NCI-H1694 (cell line): ENCODE data around the gene MDN1.
A peak's percentile ranks its signal among the peaks of the same experiment; 100 is the strongest.
"Not testable (repeated sequence)": the region's sequence is repeated elsewhere in the genome, so short reads cannot be mapped to it uniquely, and the experiment has no call there.

Experiments
- DNase-seq: peaks from one replicate; lab custom pipeline; 2025; lab: John Stamatoyannopoulos, UW

MDN1 gene, protein sequence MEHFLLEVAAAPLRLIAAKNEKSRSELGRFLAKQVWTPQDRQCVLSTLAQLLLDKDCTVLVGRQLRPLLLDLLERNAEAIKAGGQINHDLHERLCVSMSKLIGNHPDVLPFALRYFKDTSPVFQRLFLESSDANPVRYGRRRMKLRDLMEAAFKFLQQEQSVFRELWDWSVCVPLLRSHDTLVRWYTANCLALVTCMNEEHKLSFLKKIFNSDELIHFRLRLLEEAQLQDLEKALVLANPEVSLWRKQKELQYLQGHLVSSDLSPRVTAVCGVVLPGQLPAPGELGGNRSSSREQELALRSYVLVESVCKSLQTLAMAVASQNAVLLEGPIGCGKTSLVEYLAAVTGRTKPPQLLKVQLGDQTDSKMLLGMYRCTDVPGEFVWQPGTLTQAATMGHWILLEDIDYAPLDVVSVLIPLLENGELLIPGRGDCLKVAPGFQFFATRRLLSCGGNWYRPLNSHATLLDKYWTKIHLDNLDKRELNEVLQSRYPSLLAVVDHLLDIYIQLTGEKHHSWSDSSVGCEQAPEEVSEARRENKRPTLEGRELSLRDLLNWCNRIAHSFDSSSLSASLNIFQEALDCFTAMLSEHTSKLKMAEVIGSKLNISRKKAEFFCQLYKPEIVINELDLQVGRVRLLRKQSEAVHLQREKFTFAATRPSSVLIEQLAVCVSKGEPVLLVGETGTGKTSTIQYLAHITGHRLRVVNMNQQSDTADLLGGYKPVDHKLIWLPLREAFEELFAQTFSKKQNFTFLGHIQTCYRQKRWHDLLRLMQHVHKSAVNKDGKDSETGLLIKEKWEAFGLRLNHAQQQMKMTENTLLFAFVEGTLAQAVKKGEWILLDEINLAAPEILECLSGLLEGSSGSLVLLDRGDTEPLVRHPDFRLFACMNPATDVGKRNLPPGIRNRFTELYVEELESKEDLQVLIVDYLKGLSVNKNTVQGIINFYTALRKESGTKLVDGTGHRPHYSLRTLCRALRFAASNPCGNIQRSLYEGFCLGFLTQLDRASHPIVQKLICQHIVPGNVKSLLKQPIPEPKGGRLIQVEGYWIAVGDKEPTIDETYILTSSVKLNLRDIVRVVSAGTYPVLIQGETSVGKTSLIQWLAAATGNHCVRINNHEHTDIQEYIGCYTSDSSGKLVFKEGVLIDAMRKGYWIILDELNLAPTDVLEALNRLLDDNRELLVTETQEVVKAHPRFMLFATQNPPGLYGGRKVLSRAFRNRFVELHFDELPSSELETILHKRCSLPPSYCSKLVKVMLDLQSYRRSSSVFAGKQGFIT (N-terminal part only)

DNA sequence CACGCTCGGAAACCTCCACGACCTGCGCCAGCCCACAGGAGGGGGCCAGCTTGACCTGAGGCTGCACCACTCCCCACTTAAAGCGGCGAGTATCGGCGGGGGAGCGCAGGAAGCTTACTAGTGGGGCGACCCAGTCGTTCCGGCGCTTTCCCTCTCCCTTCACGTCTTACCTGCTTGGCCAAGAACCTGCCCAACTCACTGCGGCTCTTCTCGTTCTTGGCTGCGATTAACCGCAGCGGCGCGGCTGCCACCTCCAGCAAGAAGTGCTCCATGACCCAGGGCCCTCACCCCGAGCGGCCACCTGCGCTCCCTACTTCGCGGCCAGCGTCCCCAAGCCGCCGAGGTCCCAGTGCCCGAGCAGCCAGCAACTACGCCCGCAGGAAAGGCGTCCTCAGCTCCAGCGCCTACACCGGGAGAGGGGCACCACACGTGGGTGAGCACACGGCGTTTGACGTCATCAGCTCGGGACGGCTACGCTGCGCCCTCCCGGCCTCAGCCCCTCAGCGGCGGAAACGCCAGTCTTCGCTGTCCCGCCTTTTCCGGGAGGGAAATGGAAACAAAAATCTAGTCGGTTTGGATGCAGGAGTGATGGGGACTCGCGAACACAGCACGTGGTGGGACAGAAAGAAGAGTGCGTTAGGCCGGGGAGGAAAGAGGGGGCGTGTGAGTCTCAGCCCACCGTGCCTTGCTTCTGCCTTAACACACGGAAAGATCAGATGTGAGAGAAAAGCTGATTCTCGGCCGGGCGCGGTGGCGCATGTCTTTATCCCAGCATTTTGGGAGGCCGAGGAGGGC, at the start of gene MDN1:
Gene MDN1 (minus strand): TSS at position 459 of the 795 bp plus-strand sequence. CDS start 187 bp downstream, at position 272.
- DNase-seq = peak; percentile 85

DNA sequence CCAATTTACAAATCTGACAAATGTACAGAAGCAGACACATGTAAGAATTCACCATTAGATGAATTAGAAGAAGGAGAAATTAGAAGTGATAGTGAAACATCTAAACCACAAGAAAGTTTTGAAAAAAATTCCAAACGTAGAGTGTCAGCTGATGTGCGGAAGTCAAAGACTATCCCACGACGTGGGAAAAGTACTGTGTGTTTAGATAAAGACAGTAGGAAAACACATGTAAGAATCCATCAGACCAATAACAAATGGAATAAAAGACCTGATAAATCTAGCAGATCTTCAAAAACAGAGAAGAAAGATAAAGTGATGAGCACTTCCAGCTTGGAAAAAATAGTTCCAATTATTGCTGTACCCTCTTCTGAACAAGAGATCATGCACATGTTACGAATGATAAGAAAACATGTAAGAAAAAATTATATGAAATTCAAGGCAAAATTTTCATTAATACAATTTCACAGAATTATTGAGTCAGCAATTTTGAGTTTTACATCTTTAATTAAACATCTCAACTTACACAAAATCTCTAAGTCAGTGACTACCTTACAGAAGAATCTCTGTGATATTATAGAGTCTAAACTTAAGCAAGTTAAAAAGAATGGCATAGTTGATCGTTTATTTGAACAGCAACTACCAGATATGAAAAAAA, 46.6 kb upstream of the MDN1 start:
- no peak for DNase-seq

DNA sequence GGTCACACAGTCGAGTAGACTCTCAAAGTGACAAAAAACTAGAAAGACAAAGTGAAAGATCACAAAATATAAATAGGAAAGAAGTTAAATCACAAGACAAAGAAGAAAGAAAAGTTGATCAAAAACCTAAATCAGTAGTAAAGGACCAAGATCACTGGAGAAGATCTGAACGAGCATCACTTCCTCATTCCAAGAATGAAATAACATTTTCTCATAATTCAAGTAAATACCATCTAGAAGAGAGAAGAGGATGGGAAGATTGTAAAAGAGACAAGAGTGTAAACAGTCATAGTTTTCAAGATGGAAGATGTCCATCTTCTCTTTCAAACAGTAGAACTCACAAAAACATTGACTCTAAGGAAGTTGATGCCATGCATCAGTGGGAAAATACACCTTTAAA, 43.1 kb upstream of the MDN1 start:
- DNase-seq = no peak

DNA sequence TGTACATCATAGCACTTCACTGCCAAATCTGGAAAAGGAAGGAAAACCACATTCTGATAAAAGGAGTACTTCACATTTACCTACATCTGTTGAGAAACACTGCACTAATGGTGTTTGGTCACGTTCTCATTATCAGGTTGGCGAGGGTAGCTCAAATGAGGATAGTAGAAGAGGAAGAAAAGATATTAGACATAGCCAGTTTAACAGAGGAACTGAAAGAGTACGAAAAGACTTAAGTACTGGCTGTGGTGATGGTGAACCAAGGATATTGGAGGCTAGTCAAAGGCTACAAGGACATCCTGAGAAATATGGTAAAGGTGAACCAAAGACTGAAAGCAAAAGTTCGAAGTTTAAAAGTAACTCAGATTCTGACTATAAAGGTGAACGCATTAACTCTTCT, 42.7 kb upstream of the MDN1 start:
- DNase-seq = no peak

DNA sequence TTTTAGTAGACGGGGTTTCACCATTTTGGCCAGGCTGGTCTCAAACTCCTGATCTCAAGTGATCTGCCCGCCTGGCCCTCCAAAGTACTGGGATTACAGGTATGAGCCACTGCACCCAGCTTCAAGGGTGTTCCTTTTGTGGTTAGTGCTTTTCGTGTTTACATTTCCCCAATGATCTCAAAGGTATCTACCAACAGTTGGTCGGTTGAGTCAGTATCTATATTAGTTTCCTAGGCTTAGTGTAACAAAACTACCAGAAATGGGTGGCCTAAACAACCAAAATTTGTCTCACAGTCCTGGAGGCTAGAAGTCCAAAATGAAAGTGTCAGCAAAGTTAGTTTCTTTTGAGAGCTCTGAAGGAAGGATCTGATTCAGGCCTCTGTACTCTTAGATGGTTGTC, 40.1 kb upstream of the MDN1 start:
- DNase-seq = no peak

DNA sequence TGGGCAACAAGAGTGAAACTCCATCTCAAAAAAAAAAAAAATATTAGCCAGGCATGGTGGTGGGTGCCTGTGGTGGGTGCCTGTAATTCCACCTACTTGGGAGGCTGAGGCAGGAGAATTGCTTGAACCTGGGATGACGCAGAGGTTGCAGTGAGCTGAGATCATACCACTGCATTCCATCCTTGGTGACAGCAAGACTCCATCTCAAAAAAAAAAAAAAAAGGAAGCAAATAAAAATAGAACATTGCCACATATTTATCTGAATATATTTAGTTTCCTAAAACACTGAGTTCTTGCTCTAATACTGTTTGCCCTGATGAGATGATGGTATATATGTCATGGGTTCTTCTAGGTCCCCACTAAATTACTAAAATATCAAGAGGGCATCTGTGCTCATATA, 38.4 kb upstream of the MDN1 start:
- no peak for DNase-seq

DNA sequence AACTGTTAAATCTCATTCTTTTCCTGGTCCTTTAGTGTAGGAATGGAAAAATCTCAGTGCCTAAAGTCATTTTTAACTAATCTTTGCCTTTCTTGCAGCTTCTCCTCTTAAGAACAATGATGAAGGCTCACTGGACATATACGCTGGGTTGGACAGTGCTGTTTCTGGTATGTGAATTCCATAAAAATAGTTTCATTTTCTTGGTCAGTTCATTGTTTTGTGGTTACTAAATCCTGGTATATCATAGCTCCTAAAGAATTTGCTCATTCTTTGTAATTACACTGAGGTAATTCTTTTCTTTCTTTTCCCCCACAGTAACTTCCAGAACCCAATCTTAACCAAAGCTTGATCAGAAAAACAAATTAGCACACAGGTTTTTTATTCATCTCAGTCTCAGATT, 33.5 kb upstream of the MDN1 start:
- no peak for DNase-seq

DNA sequence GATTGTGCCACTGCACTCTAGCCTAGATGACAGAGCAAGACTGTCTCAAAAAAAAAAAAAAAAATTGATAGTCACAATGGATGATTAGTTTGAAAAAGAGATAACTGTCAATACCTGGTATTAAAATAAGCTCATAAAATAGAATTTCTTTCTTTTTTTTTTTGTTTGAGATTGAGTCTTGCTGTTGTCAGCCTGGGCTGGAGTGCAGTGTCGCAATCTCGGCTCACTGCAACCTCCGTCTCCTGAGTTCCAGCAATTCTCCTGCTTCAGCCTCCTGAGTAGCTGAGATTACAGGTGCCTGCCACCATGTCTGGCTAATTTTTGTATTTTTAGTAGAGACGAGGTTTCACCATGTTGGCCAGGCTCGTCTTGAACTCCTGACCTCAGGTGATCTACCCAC, 27.9 kb upstream of the MDN1 start:
- DNase-seq = not testable (repeated sequence)

DNA sequence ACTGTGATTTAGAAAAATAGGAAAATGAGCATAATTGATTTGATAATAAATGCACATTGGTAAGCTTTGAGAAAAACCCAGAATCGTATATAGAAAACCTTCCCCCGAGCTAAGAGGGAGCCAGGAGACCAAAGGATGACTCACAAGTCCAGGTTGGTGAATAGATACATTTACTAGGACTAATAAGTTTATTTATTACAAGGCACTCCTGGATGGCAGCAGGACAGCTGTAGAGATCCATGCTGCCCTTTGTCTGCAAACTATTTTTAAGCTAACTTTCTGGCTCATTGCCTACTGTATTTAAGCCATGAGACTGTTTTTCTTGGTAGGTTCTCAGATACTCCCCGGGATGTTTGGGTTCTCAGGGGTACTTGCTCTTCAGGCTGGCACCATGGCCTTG, 23.5 kb upstream of the MDN1 start:
- no peak for DNase-seq

DNA sequence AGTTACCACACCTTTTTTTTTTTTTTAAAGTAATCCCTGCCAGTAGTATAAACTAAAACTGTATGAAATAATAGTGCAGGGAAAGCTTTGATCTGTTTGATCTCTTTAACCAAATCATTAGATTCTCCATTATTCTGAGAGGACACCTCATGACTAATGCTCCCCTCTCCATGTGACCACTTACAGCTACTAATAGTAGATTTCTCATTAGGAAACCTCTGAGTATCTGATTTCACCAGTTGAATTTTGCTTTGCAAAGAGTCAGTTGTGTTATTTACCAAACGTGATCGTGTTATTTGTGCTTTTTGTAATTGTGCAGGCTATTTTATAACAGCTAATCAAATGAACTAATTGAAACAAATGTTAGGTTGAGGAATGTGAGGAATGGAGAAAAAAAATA, 22.6 kb upstream of the MDN1 start:
- no peak for DNase-seq

DNA sequence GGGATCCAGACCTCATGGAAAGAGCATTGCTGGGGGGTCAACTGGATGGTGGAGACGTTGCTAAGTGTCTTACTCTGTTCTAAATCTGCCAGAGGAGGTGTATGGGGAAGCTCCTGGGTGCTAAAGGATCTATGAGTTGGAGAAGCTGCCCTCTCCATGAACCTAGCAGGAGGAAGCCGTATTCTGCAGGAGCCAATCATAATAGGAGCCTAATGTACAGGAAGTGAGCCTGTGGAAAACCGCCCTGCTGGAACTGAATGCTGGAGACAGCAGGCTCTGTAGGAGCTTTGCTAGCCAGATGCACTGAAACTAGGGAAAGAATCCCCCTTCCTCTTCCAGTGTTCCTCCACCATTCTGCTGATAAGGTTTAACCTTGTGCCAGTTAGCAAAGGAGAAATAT, 20.9 kb upstream of the MDN1 start:
- no peak for DNase-seq

DNA sequence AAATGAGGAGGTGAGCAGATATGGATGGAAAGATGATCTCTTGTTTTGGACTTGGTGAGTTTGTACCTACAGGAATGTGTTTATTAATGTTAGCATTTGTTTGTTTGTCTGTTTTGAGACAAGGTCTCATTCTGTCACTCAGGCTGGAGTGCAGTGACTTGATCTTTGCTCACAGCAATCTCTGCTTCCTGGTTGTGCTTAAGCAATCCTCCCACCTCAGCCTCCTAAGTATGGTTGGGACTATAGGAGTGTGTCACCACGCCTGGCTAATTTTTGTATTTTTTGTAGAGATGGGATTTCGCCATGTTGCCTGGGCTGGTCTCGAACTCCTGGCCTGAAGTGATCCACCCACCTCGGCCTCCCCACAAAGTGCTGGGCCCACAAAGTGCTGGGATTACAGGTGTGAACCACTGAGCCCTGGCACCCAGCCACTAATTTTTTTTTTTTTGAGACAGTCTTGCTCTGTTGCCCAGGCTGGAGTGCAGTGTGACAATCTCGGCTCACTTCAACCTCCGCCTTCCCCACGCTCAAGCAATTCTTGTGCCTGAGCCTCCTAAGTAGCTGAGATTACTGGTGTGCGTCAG, 17.1 kb upstream of the MDN1 start:
- no peak for DNase-seq

DNA sequence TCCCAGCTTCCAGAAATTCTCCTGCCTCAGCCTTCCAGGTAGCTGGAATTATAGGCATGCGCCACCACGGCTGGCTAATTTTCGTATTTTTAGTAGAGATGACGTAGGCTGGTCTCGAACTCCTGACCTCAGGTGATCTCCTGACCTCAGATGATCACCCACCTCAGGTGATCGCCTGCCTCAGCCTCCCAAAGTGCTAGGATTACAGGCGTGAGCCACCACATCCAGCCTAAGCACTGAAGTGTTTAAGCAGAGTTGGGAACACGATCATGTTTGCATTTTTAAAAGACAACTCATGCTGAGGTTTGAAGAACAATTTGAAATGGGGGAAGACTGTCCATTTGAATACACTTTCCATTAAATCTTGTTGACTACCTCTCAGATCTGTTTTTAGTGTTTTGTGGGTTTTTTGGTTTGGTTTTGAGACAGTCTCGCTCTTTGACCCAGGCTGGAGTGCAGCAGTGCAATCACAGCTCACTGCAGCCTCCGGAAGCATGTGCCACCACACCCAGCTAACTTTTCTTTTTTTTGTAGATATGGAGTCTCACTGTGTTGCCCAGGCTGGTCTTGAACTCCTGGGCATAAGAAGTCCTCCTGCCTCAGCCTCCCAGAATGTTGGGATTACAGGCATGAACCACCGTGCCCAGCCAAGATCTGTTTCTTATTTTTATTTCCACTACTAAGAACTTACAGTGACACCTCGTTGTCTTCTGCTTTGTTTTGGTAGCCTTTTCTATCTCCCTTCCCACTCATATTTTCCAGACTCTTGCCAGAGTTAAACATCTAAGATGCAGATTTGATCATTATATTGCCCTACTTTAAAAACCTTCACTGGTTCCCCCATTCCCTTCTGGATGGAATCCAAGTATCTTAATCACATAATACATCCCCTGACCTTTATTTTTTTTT, 15.5 kb upstream of the MDN1 start:
- no peak for DNase-seq

DNA sequence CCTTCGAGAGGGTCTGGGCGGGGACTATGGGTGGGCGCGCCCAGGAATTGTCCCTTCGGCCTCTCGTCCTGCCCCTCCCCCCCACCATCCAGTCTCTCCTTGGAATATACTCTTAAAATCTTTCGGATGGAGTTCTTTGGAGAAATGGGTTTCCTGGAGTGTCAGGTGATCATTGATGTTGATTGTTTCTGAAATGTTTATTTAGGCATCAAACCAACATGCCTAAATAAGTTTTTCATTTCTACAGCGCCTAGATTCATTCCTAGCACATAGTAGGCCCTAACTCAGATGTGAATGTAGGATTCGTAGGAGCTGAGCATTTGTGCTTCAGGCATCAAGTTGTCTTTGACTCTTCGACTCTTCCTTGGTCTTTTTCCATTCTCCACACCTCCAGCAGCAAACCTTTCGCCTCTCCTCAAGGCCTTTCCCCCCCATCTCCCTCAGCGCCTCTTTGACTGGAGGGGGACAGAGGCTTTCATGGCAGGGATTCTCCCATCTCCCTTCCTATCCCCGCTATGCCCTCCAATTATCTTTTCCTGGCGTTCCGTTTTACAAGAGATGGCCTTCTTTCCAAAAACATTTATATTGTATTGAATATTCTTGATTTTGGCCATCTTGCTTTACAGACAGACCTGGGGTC, 10.7 kb upstream of the MDN1 start:
- DNase-seq = no peak

DNA sequence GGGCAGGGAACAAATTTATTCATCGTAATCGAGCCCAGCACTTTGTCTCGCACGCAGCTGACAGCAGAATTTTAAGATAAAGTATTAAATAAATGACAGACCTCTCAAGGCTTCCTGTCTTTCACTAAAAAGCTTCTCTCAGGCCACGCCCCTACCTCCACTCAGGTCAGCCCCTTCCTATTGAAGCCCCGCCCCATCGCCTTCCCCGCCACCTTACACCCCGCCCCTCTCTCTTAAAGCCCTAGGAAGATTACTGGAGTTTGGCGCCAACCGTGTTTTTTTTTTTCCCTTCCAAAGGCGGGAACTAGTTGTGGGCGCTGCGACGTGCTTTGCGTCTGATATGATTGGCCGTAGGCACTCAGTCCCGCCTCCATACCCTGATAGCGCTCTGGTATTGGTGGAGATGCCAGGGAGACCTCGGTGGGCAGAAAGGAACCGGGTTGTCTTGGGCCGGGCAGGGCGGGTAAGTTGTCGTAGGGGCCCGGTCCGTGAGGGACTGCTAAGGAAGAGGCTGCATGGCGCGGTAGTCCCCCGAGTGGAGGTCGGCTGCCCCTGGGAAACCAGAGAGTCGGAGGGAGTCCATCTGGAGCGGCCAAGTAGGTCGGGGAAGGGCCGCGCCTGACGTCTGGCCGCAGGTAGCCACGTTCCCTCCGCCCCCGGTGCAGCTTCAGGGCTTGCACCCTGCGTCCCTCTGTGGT, 10.0 kb upstream of the MDN1 start, which contains the start of gene CASP8AP2:
Gene CASP8AP2 (plus strand): TSS at position 409 of the 698 bp plus-strand sequence.
- DNase-seq = peak; percentile 99

DNA sequence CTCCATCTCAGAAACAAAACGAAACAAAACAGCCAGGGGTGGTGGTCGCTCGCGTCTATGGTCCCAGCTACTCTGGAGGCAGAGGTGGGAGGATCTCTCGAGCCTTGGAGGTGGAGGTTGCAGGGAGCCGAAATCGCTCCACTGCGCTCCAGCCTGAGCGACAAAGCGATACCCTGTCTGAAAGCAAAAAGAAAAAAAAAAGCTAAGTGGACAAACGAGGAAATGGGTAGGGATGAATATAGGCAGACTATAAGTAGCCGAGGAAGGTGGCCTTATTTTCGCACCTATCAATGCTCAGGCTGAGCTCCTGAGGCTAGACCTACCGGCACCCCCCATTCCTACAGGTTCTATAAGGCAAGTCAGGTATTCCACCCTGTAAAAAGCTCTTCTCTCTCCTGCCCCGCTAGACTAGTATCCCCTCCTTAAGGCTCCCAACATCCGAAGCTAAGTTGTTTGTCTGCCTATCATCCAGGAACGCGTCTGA, 9.4 kb upstream of the MDN1 start:
- DNase-seq = no peak

DNA sequence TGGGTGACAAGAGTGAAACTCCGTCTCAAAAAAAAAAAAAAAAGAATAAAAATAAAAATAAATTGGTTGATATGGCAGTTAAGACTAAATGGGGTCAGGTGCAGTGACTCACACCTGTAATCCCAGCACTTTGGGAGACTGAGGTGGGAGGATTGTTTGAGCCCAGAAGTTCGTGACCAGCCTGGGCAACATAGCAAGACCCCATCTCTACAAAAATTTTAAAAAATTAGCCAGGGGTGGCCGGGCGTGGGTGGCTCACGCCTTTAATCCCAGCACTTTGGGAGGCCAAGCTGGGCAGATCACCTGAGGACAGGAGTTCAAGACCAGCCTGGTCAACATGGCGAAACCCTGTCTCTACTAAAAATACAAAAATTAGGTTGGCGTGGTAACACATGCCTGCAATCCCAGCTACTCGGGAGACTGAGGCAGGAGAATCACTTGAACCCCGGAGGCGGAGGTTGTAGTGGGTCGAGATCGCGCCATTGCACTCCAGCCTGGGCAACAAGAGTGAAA, 8.9 kb upstream of the MDN1 start:
- DNase-seq = not testable (repeated sequence)

DNA sequence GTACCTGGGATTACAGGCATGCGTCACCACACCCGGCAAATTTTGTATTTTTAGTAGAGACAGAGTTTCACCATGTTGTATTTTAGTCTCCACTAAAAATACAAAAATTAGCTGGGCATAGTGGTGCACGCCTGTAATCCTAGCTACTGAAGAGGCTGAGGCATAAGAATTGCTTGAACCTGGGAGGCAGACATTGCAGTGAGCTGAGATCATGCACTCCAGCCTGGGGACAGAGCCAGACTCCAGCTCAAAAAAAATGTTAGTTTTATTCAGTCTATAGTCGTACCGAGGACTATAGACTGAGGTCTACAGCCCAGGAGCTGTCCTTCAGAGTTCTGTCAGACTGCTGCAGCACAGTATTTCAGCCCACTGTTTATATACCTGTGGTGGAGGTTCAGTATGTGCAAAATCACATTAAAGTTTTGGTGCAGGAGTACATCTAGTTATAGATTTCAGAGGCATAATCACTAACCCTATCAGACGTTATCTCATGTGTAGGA, 6.5 kb upstream of the MDN1 start:
- DNase-seq = no peak
